HG03139 (cell line): ENCODE results near the gene METTL1.
A peak's percentile ranks its signal among the peaks of the same experiment; 100 is the strongest.
"Not testable (repeated sequence)": the region's sequence is repeated elsewhere in the genome, so short reads cannot be mapped to it uniquely, and the experiment has no call there.

Experiments
- ATAC-seq: cut with Tn5 transposase; IDR thresholded peaks from one replicate; pipeline ENCODE4 v1.9.1; 2021; ENCODE audit not compliant: unreplicated experiment

Gene METTL1

GRCh38 chr12:57797933-57798332 is 26.0 kb upstream of the METTL1 start:
- no peak for ATAC-seq

GRCh38 chr12:57796996-57797395 is 25.1 kb upstream of the METTL1 start:
- no peak for ATAC-seq

- ATAC-seq, result no peak
These were observed 23.4 kb upstream of the METTL1 start for GRCh38 chr12:57795354-57795753.

GRCh38 chr12:57793920-57794319 is 22.0 kb upstream of the METTL1 start:
- no peak for ATAC-seq

- ATAC-seq, result no peak
These were observed 12.0 kb upstream of the METTL1 start for GRCh38 chr12:57783861-57784260.

GRCh38 chr12:57783466-57783801 is 11.5 kb upstream of the METTL1 start:
- ATAC-seq, result no peak

GRCh38 chr12:57782608-57783465 is 10.9 kb upstream of the METTL1 start, which contains the start of gene TSFM:
TSS of gene TSFM (plus strand) at chr12:57782787. CDS start at chr12:57782802, 15 bp downstream.
- ATAC-seq, result peak; percentile 88

- no peak for ATAC-seq
These were observed 10.3 kb upstream of the METTL1 start for GRCh38 chr12:57782243-57782607.

GRCh38 chr12:57781801-57782200 is 9.9 kb upstream of the METTL1 start:
- no peak for ATAC-seq

GRCh38 chr12:57781244-57781643 is 9.3 kb upstream of the METTL1 start:
- no peak for ATAC-seq

GRCh38 chr12:57780284-57780897 is 8.5 kb upstream of the METTL1 start:
- ATAC-seq, result no peak

GRCh38 chr12:57779736-57780135 is 7.8 kb upstream of the METTL1 start:
- no peak for ATAC-seq

- ATAC-seq, result no peak
These were observed 6.0 kb upstream of the METTL1 start for GRCh38 chr12:57777911-57778310.

GRCh38 chr12:57777367-57777766 is 5.5 kb upstream of the METTL1 start:
- no peak for ATAC-seq

- no peak for ATAC-seq
These were observed 4.3 kb upstream of the METTL1 start for GRCh38 chr12:57776247-57776587.

- no peak for ATAC-seq
These were observed 3.8 kb upstream of the METTL1 start for GRCh38 chr12:57775563-57776246.

GRCh38 chr12:57775044-57775443 is 3.1 kb upstream of the METTL1 start:
- ATAC-seq, result no peak

GRCh38 chr12:57774634-57775033 is 2.7 kb upstream of the METTL1 start:
- ATAC-seq, result not testable (repeated sequence)

GRCh38 chr12:57772429-57773322 is 771 bp upstream of the METTL1 start, which contains the start of gene EEF1AKMT3:
TSS of gene EEF1AKMT3 (plus strand) at chr12:57772614. CDS start at chr12:57772725, 111 bp downstream.
- ATAC-seq, result peak; percentile 10

GRCh38 chr12:57771236-57771872 is 551 bp downstream of the METTL1 start:
- peak; percentile 62 for ATAC-seq
